ENCODE results near the gene LRRC57. TPM values are rescaled to one million over a fixed set of nuclear protein-coding genes. Genes with fewer than 3 reads are reported as not detected.

Gene LRRC57
- total RNA-seq, 1 experiment from 2014 or later = 10.8 TPM

GRCh38 chr15:42491539-42492225 lies 56.9 kb downstream of the LRRC57 start:
- DNase-seq (ENCODE audit: low spot score) = no peak

DNA sequence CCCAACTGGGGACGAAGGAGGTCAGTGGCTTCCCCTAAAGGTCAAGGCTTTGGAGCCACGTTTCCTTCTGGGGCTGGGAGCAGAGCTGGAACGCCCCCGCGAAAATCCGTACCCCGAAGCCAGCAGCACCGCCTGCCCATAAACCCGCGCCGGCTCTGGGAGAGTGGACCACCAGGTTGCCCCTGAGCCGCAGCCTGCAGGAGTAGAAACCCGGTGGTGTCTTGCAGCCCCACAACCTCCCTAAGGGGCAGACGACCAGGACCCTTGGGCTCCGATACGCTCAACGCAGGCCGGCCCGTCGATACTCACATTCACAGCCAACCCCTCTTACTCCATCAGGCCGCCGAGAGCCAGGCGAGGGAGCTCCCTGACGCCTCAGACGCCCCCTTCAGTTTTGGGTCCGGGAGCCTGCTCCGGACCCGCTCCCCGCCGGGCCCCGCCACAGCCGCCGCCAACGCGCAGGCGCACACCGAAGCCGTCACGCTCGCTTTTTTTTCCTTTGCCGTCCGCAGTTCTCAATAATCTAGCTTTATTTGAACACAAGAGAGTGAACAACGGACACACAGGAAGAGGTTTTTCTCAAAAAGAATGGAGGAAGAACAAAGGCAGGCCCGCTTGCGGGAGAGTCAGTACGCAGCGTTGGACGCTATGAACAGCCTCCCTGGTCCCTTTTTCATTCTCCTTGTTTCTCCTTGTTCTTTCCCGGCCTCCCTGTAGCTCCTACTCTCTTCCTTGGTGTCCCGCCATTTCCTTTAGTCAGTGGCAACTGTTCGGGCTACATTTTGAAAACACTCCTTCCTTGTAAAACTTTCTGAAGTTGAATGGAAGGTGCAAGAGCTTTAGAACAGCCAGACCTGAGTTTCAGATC lies 57.7 kb downstream of the LRRC57 start, which contains the start of gene ZNF106:
Gene ZNF106 (minus strand): TSS at position 471 of the 868 bp plus-strand sequence. CDS start 18,852 bp downstream, outside the sequence.
- peak; percentile 90 for DNase-seq (ENCODE audit: low spot score)

DNA sequence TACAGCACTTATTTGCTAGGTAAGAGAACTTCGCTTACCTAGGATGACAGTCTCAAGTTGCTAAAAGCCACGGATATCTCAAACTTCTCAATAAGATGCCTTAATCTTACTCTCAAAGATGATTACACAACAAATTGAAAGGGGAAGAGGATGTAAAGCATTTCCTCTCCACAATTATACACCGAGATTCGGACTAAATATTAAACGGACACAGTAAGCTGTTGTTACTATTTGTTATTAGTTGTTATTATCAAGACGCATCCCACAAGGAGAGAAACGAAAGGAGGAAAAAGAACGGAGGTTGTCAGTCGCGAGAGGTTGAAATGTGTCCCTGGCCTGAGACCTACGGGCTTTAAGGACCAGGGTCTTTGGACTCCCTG lies 58.3 kb downstream of the LRRC57 start:
- peak; percentile 49 for DNase-seq (ENCODE audit: low spot score)

Other genes with a start within 250 kb of the LRRC57 start
- not detected in 2 replicates for gene CAPN3, start 189.3 kb downstream of the LRRC57 start, total RNA-seq (2014; rRNA removed; shearing (Covaris generic))
- gene ZNF106, start 57.7 kb downstream of the LRRC57 start, total RNA-seq (2014; rRNA removed; shearing (Covaris generic)) = 23.4 and 24.9 TPM in 2 replicates
- gene SNAP23, start 53.2 kb downstream of the LRRC57 start, total RNA-seq (2014; rRNA removed; shearing (Covaris generic)) = 30.2 and 39.5 TPM in 2 replicates
- 12.0 and 24.0 TPM in 2 replicates for gene HAUS2, start within 50 bp of the LRRC57 start, total RNA-seq (2014; rRNA removed; shearing (Covaris generic))
- 0.15 and 0.50 TPM in 2 replicates for gene STARD9, start 26.8 kb upstream of the LRRC57 start, total RNA-seq (2014; rRNA removed; shearing (Covaris generic))
- gene CDAN1, start 188.3 kb upstream of the LRRC57 start, total RNA-seq (2014; rRNA removed; shearing (Covaris generic)) = 15.2 and 28.4 TPM in 2 replicates